GM12878 (cell line): Measurements from ENCODE around the gene CILP2.

Source experiments
- CREB1 ChIP-seq: IDR thresholded peaks from 2 replicates; pipeline ENCODE4 v1.6.1; 2012; ENCODE audit warnings: low read depth, mild to moderate bottlenecking, inconsistent platforms
- NR2C2 ChIP-seq: IDR thresholded peaks from 2 replicates; pipeline ENCODE4 v1.6.1; 2011; ENCODE audit warnings: borderline replicate concordance, low read depth; ENCODE audit not compliant: control insufficient read depth, insufficient read length
- POLR2A ChIP-seq: IDR thresholded peaks from 2 replicates; pipeline ENCODE4 v1.6.1; 2011; ENCODE audit warnings: low read depth, mild to moderate bottlenecking, low read length
- POLR2AphosphoS5 ChIP-seq: IDR thresholded peaks from 2 replicates; pipeline ENCODE4 v1.6.1; 2011; ENCODE audit warnings: mild to moderate bottlenecking, low read length, inconsistent platforms
- RAD21 ChIP-seq: IDR thresholded peaks from 2 replicates; pipeline ENCODE4 v1.6.1; 2011; ENCODE audit warnings: mild to moderate bottlenecking, low read depth, low read length, moderate library complexity; ENCODE audit not compliant: insufficient read depth
- SUZ12 ChIP-seq: fragments of 200-600 bp; sonication (generic); IDR thresholded peaks from one replicate; pipeline ENCODE4 v1.6.1; 2018; ENCODE audit warnings: antibody characterized with exemption, mild to moderate bottlenecking; ENCODE audit not compliant: unreplicated experiment
- TCF12 ChIP-seq: IDR thresholded peaks from 2 replicates; pipeline ENCODE4 v1.6.1; 2011; ENCODE audit warnings: low read depth, mild to moderate bottlenecking, low read length
- TF ChIP-seq, protein P1 (sequence below), 3 experiments: IDR thresholded peaks in 2 of 3; conservative IDR thresholded peaks in 1 of 3; 2 replicates each; pipeline ENCODE4 v1.5.1; 2011; ENCODE audit warnings: low read depth in 3 of 3, low read length in 3 of 3, mild to moderate bottlenecking in 3 of 3, control low read depth in 2 of 3, moderate library complexity in 2 of 3, inconsistent platforms in 1 of 3, mixed read lengths in 1 of 3; ENCODE audit not compliant: control insufficient read depth in 2 of 3, insufficient read depth in 1 of 3; ENCODE audit errors: extremely low read depth in 1 of 3
- TF ChIP-seq, protein P2 (sequence below): IDR thresholded peaks from 2 replicates; pipeline ENCODE4 v1.6.1; 2011; ENCODE audit warnings: borderline replicate concordance, low read depth, mild to moderate bottlenecking, moderate library complexity, mixed read lengths, low read length; ENCODE audit not compliant: insufficient read depth; ENCODE audit errors: extremely low read length
- TF ChIP-seq, protein P3 (sequence below): IDR thresholded peaks from 2 replicates; pipeline ENCODE4 v1.6.1; 2011; ENCODE audit warnings: mild to moderate bottlenecking, low read depth, low read length, moderate library complexity; ENCODE audit not compliant: insufficient replicate concordance
- TF ChIP-seq, protein P4 (sequence below): fragments of 450-650 bp; IDR thresholded peaks from 2 replicates; pipeline ENCODE4 v1.6.1; 2014; ENCODE audit warnings: mild to moderate bottlenecking

GRCh38 chr19:19546751-19547162 is 8.7 kb downstream of the CILP2 start:
- TF ChIP-seq POLR2AphosphoS5 (no peak), SUZ12 (no peak), NR2C2 (no peak), POLR2A (no peak), TCF12 (no peak), RAD21 (no peak), CREB1 (no peak)
- TF ChIP-seq, protein P1, sequence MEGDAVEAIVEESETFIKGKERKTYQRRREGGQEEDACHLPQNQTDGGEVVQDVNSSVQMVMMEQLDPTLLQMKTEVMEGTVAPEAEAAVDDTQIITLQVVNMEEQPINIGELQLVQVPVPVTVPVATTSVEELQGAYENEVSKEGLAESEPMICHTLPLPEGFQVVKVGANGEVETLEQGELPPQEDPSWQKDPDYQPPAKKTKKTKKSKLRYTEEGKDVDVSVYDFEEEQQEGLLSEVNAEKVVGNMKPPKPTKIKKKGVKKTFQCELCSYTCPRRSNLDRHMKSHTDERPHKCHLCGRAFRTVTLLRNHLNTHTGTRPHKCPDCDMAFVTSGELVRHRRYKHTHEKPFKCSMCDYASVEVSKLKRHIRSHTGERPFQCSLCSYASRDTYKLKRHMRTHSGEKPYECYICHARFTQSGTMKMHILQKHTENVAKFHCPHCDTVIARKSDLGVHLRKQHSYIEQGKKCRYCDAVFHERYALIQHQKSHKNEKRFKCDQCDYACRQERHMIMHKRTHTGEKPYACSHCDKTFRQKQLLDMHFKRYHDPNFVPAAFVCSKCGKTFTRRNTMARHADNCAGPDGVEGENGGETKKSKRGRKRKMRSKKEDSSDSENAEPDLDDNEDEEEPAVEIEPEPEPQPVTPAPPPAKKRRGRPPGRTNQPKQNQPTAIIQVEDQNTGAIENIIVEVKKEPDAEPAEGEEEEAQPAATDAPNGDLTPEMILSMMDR (IDR thresholded peaks at IDR 0.05 in 2 of 3, conservative IDR thresholded peaks at IDR 0.05 in 1 of 3; ENCODE audit: control insufficient read depth in 2 of 3, extremely low read depth in 1 of 3, insufficient read depth in 1 of 3, low read depth in 3 of 3, low read length in 3 of 3): no peak
- TF ChIP-seq, protein P2, sequence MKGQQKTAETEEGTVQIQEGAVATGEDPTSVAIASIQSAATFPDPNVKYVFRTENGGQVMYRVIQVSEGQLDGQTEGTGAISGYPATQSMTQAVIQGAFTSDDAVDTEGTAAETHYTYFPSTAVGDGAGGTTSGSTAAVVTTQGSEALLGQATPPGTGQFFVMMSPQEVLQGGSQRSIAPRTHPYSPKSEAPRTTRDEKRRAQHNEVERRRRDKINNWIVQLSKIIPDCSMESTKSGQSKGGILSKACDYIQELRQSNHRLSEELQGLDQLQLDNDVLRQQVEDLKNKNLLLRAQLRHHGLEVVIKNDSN: no peak
- TF ChIP-seq, protein P3, sequence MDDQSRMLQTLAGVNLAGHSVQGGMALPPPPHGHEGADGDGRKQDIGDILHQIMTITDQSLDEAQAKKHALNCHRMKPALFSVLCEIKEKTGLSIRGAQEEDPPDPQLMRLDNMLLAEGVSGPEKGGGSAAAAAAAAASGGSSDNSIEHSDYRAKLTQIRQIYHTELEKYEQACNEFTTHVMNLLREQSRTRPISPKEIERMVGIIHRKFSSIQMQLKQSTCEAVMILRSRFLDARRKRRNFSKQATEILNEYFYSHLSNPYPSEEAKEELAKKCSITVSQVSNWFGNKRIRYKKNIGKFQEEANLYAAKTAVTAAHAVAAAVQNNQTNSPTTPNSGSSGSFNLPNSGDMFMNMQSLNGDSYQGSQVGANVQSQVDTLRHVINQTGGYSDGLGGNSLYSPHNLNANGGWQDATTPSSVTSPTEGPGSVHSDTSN: no peak
- TF ChIP-seq, protein P4, sequence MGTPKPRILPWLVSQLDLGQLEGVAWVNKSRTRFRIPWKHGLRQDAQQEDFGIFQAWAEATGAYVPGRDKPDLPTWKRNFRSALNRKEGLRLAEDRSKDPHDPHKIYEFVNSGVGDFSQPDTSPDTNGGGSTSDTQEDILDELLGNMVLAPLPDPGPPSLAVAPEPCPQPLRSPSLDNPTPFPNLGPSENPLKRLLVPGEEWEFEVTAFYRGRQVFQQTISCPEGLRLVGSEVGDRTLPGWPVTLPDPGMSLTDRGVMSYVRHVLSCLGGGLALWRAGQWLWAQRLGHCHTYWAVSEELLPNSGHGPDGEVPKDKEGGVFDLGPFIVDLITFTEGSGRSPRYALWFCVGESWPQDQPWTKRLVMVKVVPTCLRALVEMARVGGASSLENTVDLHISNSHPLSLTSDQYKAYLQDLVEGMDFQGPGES: no peak
